Caco-2 (cell line): ENCODE results near the gene ZBTB48. TPM values are rescaled to one million over a fixed set of nuclear protein-coding genes. Genes with fewer than 3 reads are reported as not detected.

Experiments used
- BruUV-seq: library from RNA; stranded (reverse); fragments of 400-500 nt; replicated peaks from 2 replicates; lab custom pipeline; 2021; lab: Mats Ljungman, UMichigan
- CTCF ChIA-PET: fragments of 300-600 bp; sonication (Branson Sonifier 250); formaldehyde crosslinking; loops from one replicate; lab custom pipeline; 2022; ENCODE audit warnings: antibody characterized with exemption; lab: Charles Lee
- POLR2A ChIA-PET: fragments of 300-600 bp; sonication (Branson Sonifier 250); formaldehyde crosslinking; loops from one replicate; lab custom pipeline; 2022; ENCODE audit warnings: antibody characterized with exemption; lab: Charles Lee
- DNase-seq, 2 experiments: peaks; one replicate each; pipeline versions ENCODE4 v3.0.0 to v3.0.0-alpha.2; 2020 to 2022
- H3K27me3 ChIP-seq: replicated peaks from 2 replicates; pipeline ENCODE4 v1.6.0; 2011; ENCODE audit warnings: low read length; ENCODE audit not compliant: control insufficient read depth, insufficient read depth
- H3K36me3 ChIP-seq: 2 replicates; pipeline ENCODE4 v1.5.1; 2011; ENCODE audit warnings: low read length; ENCODE audit not compliant: control insufficient read depth, insufficient read depth
- H3K4me1 ChIP-seq: fragments of 250-450 bp; sonication (Bioruptor Pico); 2 replicates; pipeline ENCODE4 v1.5.1; 2020; ENCODE audit warnings: mild to moderate bottlenecking
- H3K4me3 ChIP-seq: 2 replicates; pipeline ENCODE4 v1.5.1; 2011; ENCODE audit warnings: low read depth, mild to moderate bottlenecking, control low read depth, low read length
- H3K9me3 ChIP-seq: fragments of 250-450 bp; sonication (Bioruptor Pico); 2 replicates; pipeline ENCODE4 v1.5.1; 2020; ENCODE audit warnings: mild to moderate bottlenecking, moderate library complexity
- H3K27ac Mint-ChIP-seq: one replicate; pipeline ENCODE4 v1.8.0; 2022; ENCODE audit warnings: mixed read lengths; ENCODE audit not compliant: unreplicated experiment
- H3K27me3 Mint-ChIP-seq: one replicate; pipeline ENCODE4 v1.8.0; 2022; ENCODE audit warnings: mixed read lengths; ENCODE audit not compliant: insufficient read depth, unreplicated experiment
- H3K36me3 Mint-ChIP-seq: one replicate; pipeline ENCODE4 v1.8.0; 2022; ENCODE audit warnings: mild to moderate bottlenecking, mixed read lengths; ENCODE audit not compliant: insufficient read depth, unreplicated experiment
- H3K4me1 Mint-ChIP-seq: one replicate; pipeline ENCODE4 v1.8.0; 2022; ENCODE audit warnings: low read depth, mixed read lengths; ENCODE audit not compliant: unreplicated experiment
- H3K4me3 Mint-ChIP-seq: one replicate; pipeline ENCODE4 v1.8.0; 2022; ENCODE audit warnings: mild to moderate bottlenecking, moderate library complexity, mixed read lengths; ENCODE audit not compliant: unreplicated experiment
- H3K9me3 Mint-ChIP-seq: one replicate; pipeline ENCODE4 v1.8.0; 2022; ENCODE audit warnings: mixed read lengths; ENCODE audit not compliant: unreplicated experiment
- CTCF ChIP-seq, 2 experiments: fragments of 200-600 bp in 1 of 2; IDR thresholded peaks; 1 replicate in 1 of 2; 2 replicates in 1 of 2; pipeline versions ENCODE4 v1.5.1 to v1.8.0; 2011 to 2022; ENCODE audit warnings: antibody characterized with exemption in 1 of 2, control low read depth in 1 of 2, inconsistent platforms in 1 of 2, low read depth in 1 of 2, low read length in 1 of 2, mild to moderate bottlenecking in 1 of 2, moderate library complexity in 1 of 2; ENCODE audit not compliant: insufficient read depth in 1 of 2, severe bottlenecking in 1 of 2, unreplicated experiment in 1 of 2
- intact Hi-C: fragments of 100-400 bp; cut with micrococcal nuclease; formaldehyde crosslinking; loops from one replicate; pipeline ENCODE4 v1.10.0; 2022; ENCODE audit not compliant: unreplicated experiment
- total RNA-seq: library from RNA; stranded (reverse); gene quantifications from 2 replicates; pipeline ENCODE4 v1.2.3, GENCODE V29; 2022

Gene ZBTB48
- total RNA-seq, 1 experiment from 2014 or later: 22.5 TPM

DNA sequence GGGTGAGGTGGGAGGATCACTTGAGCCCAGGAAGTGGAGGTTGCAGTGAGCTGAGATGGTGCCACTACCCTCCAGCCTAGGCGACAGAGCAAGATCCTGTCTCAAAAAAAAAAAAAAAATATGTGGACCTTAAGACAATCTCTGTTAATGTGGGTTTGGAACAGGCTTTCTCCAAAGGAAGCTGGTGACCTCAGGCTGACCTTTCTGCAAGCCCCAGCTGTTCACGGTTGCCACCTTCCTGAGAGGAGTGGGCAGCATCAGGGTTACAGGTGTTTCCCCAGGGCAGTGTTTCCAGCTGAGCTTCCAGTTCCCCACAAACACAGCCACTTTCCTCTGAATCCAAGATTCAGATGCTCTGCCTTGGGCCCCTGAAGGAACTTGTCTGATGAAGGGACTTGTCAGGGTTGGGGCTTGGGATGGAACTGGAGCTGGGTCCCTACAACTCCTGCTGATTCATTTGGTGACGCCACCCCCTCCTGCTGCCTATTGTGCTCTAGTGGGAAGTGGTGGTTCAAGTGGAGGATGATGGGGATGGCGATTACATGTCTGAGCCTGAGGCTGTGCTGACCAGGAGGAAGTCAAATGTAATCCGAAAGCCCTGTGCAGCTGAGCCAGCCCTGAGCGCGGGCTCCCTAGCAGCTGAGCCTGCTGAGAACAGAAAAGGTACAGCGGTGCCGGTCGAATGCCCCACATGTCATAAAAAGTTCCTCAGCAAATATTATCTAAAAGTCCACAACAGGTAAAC is 1.9 kb downstream of the ZBTB48 start:
- TF ChIP-seq CTCF (IDR thresholded peaks at IDR 0.05; ENCODE audit: insufficient read depth in 1 of 2, low read depth in 1 of 2, low read length in 1 of 2, severe bottlenecking in 1 of 2, unreplicated experiment in 1 of 2): no peak
- H3K27me3 ChIP-seq: no peaks in the 10 kb centered on the region
- Mint-ChIP-seq H3K27ac (peak overlapping the region; percentile 13), H3K9me3 (no peaks in the 10 kb centered on the region), H3K4me1 (no peaks in the 10 kb centered on the region), H3K27me3 (no peaks in the 10 kb centered on the region), H3K36me3 (peaks cover 22% of the 10 kb centered on the region), H3K4me3 (peak overlapping the region; percentile 87)
- ChIA-PET CTCF (interaction anchor here (0.7 kb wide), 2 partner anchors 92 to 647 kb away, joined by 3 to 4 read pairs; no protein-coding TSS in a partner anchor), POLR2A (interaction anchor here (0.7 kb wide), 1 partner anchor 22 kb away, joined by 3 read pairs; no protein-coding TSS in a partner anchor)
- H3K4me1 ChIP-seq: peaks cover 28% of the 10 kb centered on the region
- no peak for DNase-seq
- H3K9me3 ChIP-seq: no peaks in the 10 kb centered on the region
- BruUV-seq: no TSS peak
- no peak overlapping the region for H3K4me3 ChIP-seq
- intact Hi-C loops: no loop called here
- no peaks in the 10 kb centered on the region for H3K36me3 ChIP-seq

DNA sequence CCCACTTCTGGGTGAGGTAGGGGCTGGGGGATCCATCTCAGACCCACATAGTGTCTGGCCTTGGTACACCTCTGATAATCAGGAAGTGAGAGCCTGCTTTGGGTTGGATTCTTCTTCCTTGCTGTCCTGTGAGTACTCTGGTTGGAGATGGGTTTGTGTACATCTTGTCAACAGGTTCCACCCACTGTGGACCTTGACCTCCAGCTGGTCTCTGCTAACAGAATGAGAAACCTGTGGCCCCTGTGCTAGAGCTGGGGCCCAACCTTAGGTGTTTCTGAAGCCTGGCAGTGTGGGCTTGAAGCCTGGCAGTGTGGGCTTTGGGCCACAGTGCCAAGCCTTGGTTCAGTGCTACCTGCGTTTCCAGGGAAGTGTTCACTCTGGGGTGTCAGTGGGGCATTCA is 2.6 kb downstream of the ZBTB48 start:
- Mint-ChIP-seq H3K36me3 (peaks cover 22% of the 10 kb centered on the region), H3K4me1 (no peaks in the 10 kb centered on the region), H3K9me3 (no peaks in the 10 kb centered on the region), H3K27me3 (no peaks in the 10 kb centered on the region), H3K27ac (peak overlapping the region; percentile 13), H3K4me3 (peak overlapping the region; percentile 48)
- ChIA-PET POLR2A (interaction anchor here (0.7 kb wide), 1 partner anchor 21 kb away, joined by 3 read pairs; no protein-coding TSS in a partner anchor), CTCF (no interaction called here)
- H3K4me3 ChIP-seq: no peak overlapping the region
- TF ChIP-seq CTCF (IDR thresholded peaks at IDR 0.05; ENCODE audit: insufficient read depth in 1 of 2, low read depth in 1 of 2, low read length in 1 of 2, severe bottlenecking in 1 of 2, unreplicated experiment in 1 of 2): no peak
- intact Hi-C loops: no loop called here
- DNase-seq: peak; percentile 68 to 71
- H3K9me3 ChIP-seq: no peaks in the 10 kb centered on the region
- no TSS peak for BruUV-seq
- H3K27me3 ChIP-seq: no peaks in the 10 kb centered on the region
- no peaks in the 10 kb centered on the region for H3K36me3 ChIP-seq
- peaks cover 28% of the 10 kb centered on the region for H3K4me1 ChIP-seq

- peaks cover 24% of the 10 kb centered on the region for H3K4me1 ChIP-seq
- H3K36me3 Mint-ChIP-seq: peaks cover 25% of the 10 kb centered on the region
- H3K9me3 Mint-ChIP-seq: no peaks in the 10 kb centered on the region
- no peak overlapping the region for H3K4me3 ChIP-seq
- TF ChIP-seq CTCF (IDR thresholded peaks at IDR 0.05; ENCODE audit: insufficient read depth in 1 of 2, low read depth in 1 of 2, low read length in 1 of 2, severe bottlenecking in 1 of 2, unreplicated experiment in 1 of 2): no peak
- CTCF ChIA-PET: no interaction called here
- no peaks in the 10 kb centered on the region for H3K27me3 Mint-ChIP-seq
- no TSS peak for BruUV-seq
- H3K9me3 ChIP-seq: no peaks in the 10 kb centered on the region
- no peak for DNase-seq
- H3K27me3 ChIP-seq: no peaks in the 10 kb centered on the region
- intact Hi-C loops: no loop called here
- peaks cover 2% of the 10 kb centered on the region; the same call in 1 of the 2 replicates for H3K36me3 ChIP-seq
- H3K4me3 Mint-ChIP-seq: no peak overlapping the region
- H3K4me1 Mint-ChIP-seq: no peaks in the 10 kb centered on the region
- POLR2A ChIA-PET: no interaction called here
- H3K27ac Mint-ChIP-seq: no peak overlapping the region
These were observed 4.6 kb downstream of the ZBTB48 start for GRCh38 chr1:6584126-6585080.
